AG09309 (cell line): Measurements from ENCODE around the gene ZBTB16.

Source experiments
- DNase-seq: peaks from one replicate; pipeline ENCODE4 v3.0.0-alpha.2; 2010; ENCODE audit warnings: low read depth
- H3K4me3 ChIP-seq: 2 replicates; pipeline ENCODE4 v1.5.1; 2011; ENCODE audit warnings: mild to moderate bottlenecking, low read depth, low read length, moderate library complexity; ENCODE audit not compliant: control insufficient read depth
- CTCF ChIP-seq: IDR thresholded peaks from 2 replicates; pipeline ENCODE4 v1.5.1; 2011; ENCODE audit warnings: mild to moderate bottlenecking, low read depth, low read length, inconsistent platforms; ENCODE audit not compliant: insufficient read depth, control insufficient read depth; ENCODE audit errors: missing control alignments

Gene ZBTB16

DNA sequence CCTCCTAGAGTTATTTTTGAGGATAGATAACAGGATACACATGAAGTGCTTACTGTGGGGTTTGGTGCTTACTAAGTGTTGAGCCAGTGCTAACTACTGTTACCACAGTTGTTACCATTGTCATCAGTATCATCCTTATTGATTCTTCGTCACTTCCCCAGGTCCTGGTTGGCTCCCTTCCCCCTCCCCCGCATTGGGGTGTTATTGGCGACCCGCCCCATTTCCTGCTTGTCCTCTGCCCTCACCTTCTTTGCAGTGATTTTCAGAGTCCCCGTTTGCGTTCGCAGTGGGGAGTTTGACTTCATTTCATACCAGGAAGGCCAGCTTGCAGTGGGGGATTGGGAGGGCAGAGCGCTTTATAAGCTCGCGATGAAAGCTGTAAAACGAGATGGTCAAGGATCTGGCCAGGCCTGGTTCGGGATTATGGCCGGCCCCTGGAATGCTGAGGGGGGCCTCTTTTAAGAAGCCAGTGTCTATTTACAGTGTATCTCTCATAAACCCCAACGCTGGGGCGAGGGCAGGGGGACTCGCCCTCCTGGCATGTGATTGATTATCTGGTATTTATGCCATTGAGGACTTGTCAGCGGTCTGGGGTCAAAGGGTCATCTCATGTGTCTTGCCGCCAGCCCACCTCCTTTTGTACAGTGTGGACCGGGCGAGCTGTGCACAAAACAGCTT is 152.1 kb downstream of the ZBTB16 start:
- no peak for DNase-seq
- no peak overlapping the region for H3K4me3 ChIP-seq
- no peak for TF ChIP-seq CTCF

GRCh38 chr11:114213622-114214021 is 154.1 kb downstream of the ZBTB16 start:
- no peak for TF ChIP-seq CTCF
- no peak for DNase-seq
- no peak overlapping the region for H3K4me3 ChIP-seq

GRCh38 chr11:114215428-114215827 is 155.9 kb downstream of the ZBTB16 start:
- no peak for TF ChIP-seq CTCF
- H3K4me3 ChIP-seq, result no peak overlapping the region

DNA sequence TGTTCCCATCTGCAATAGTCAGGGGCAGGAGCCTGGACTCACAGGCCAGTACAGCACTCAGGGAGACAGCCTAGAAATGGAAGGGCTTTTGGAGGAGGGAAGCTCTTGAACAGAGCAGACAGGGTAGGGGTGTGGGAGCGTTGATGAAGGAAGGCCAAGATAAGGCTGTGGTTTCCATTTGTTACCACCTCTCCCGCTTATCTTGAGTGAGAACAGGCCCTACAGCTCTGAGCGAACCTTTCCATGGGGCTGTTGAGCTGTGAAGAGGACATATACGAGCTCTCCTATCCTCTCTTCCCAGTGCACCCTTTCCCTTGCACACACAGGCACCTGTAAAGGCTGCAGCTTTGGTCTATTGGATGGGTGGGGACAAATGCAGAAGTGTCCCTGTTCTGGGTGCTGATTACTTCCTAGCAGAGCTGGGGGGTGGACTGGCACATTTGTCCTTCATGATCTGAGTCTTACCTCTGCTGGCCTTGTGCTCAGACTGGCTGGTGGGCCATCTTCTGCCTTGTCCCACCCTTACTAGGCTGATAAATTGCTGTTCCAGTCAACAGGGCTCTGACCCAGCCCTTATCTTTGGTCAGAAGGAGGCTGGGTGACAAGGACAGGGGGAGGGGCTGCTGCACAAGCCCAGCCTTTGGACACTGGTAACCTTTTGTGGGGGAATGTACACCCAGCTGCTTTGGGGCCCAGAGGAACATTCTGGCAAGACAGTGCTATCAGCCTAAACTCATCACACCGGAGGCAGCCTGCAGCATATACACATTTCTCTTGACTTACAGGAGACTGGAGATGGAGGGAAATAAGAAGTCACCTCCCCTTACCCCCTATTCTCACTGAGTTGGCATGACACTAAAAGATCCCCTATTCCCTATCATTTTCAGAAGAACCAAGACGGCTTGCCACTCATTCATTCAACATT is 156.6 kb downstream of the ZBTB16 start:
- TF ChIP-seq CTCF, result no peak
- no peak overlapping the region for H3K4me3 ChIP-seq
- no peak for DNase-seq

More at GRCh38 chr11:114215428-114215827, 155.9 kb downstream of the ZBTB16 start:
- DNase-seq, result no peak

DNA sequence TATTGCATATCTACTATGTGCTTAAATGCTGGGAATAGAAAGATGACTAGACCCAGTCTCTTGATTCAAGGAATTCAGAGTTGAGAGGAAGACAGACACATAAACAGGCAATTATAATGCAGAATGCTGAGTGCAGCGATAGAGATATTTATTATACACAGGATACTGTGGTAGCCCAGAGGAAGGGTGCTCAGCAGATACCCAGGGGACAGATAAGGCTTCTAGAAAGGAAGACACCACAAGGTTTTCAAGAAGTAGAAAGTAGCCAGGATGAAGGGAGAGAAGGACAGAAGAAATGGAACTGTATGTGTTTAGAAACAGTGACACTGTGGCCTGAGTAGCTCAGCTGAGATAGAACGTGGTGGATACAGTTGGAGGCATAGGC is 157.3 kb downstream of the ZBTB16 start:
- no peak for DNase-seq
- TF ChIP-seq CTCF, result no peak
- no peak overlapping the region for H3K4me3 ChIP-seq

DNA sequence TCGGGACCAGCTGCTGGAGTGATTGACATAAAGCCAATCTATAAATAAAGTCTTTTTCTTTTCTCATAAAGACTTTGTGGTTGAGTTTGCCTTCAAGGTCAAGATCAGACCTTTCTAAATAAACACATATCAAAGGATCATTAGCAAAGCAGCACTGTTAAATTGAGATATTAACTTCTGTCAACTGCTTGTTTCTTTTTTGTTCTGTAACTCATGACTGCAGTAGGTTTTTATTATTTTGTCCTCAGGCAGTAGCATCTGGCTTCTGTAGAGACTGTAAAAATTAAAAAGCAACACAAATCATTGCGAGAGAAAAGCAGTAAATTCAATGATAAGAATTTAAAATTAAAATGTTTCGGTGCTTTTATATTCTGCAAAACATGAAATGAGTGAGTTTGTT is 159.0 kb downstream of the ZBTB16 start:
- DNase-seq, result no peak
- no peak overlapping the region for H3K4me3 ChIP-seq
- no peak for TF ChIP-seq CTCF
